Activated T-helper 1 cell treated with Interleukin-2 at 50 U/mL for 16 hours (primary cell): ENCODE measurements around the gene GPSM1.

Experiments
- DNase-seq: peaks from one replicate; pipeline ENCODE4 v3.0.0-alpha.2; 2020; ENCODE audit warnings: low read depth

The GPSM1 gene

DNA sequence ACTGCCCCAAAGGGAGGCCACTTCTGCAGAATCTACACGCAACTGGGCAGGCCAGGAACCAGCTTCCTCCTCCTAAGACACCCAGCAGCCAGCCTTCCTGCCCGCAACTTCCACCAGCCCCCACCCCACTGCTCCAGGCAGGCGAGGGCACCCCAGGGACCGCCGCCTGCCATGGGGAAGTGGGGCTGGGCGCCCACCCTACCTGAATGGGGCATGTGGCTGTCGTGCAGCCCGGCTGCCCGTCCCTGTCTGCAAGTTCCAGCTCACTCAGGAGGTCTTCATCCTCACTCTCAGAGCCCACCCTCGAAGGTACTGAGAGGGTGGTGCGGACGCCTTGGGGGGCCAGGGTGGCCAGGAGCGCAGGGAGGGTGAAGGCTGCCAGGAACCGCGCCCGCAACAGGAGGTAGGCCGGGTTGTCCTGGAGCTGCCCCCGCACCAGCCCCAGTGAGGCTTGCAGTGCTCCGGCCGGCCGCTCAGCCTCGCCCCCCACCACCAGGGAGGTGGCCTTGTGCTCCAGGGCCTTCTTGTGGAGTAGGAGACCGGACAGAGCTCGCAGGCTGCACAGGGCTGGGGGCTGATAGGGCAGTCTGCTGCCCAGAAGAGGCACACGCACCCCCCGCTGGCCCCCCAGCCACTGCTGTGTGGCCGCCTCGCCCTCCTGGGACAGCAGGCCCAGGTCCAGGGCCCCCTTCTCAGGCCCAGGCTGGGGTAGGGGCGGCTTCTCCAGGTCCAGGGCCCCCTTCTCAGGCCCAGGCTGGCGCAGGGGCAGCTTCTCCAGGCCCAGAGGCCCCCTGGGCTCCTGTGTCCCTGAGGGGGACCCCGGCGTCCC, 50.2 kb downstream of the GPSM1 start:
- DNase-seq, result no peak

GRCh38 chr9:136378170-136379002, 51.0 kb downstream of the GPSM1 start:
- DNase-seq, result no peak

DNA sequence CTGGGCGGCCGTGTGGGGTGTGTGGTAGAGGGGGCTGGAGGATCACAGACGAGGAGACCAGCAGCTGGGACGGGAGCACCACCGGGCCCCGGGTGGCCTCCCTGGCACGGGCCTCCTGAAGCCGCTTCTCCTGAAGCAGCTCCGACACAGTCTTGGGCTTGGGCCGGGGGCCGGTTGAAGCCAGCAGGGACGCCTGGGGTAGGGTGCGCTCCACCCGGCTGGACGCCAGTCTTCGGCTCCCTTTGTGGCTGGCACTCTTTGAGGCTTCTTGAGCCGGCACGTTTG, 51.6 kb downstream of the GPSM1 start:
- no peak for DNase-seq

DNA sequence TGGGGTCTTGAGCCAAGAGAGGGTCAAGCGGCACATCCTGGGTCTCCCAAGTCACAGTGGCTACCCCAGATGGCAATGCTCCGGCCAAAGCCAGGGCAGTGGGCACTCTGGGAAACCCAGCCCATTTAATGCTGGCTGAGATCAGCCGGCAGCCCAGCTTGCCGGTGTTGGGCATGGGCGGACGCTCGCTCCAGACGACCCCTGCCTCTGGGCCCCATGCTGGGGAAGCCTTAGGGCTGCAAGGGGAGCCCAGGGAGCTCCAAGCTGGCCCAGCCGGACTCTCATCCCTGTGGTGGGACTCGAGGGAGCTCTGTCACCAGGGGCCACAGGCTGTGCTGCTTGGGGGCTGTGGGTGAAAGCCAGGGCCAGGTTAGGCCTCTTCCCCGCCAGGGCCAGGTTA, 52.1 kb downstream of the GPSM1 start:
- no peak for DNase-seq

- DNase-seq, result no peak
Measured at GRCh38 chr9:136379891-136380290, 52.6 kb downstream of the GPSM1 start.

- DNase-seq, result no peak
Measured at GRCh38 chr9:136380381-136380780, 53.0 kb downstream of the GPSM1 start.

- no peak for DNase-seq
Measured at GRCh38 chr9:136381311-136381710, 54.0 kb downstream of the GPSM1 start.

GRCh38 chr9:136381966-136382513, 54.7 kb downstream of the GPSM1 start:
- DNase-seq, result no peak

- DNase-seq, result no peak
Measured at GRCh38 chr9:136383436-136383835, 56.1 kb downstream of the GPSM1 start.

- DNase-seq, result no peak
Measured at GRCh38 chr9:136385015-136385414, 57.7 kb downstream of the GPSM1 start.

DNA sequence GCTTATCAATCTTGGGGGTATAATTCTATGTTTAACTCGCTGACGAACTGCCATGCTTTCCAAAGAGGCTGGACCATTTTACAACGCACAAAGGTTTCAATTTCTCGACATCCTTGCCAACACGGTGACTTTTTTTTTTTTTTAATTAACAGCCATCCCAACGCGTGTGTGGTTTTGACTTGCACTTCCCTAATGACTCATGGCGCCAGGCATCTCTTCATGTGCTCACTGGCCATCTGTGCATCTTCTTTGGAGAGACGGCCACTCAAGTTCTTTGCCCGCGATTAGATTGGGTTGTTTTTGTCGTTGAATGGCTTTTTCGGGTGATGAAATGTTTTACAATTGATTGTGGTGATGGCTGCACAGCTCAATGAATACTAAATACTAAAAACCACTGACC, 58.7 kb downstream of the GPSM1 start:
- DNase-seq, result no peak

DNA sequence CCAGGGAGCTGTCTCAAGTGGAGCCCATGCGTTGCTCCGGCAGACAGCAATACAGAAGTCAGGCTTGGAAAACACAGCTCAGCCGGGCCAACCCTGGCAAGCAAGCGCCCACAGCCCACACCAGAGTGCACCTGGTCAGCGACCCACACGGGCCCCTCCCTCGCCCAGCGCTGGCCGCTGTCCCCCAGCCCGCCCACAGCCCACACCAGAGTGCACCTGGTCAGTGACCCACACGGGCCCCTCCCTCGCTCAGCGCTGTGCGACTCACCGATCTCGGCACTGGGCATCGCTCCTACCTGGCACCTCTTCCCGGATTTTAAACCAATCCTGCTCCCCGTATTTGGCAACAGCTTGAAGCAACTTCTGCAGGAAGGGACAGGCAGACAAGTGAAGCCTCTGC, 59.9 kb downstream of the GPSM1 start:
- DNase-seq, result no peak

DNA sequence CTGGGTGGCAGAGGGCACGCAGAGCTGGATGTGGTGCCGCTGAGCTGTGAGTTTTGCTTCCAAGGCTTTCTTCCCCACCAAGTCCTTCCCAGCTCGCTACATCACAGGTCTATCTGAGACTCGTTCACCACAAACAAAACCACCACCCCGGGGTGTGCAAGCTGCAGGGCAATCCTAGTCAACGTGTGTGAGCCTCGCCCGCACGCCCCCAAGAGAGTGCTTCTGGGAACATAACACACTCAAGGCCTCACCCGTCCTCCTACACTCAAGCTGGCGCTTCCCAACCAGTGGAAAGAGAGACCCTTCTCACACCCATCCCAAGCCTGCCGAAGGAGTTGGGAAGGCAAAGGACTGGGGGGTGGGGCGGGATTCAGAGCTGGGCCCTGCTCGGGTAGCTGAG, 62.1 kb downstream of the GPSM1 start:
- DNase-seq, result no peak

GRCh38 chr9:136391737-136392537, 64.6 kb downstream of the GPSM1 start:
- no peak for DNase-seq

DNA sequence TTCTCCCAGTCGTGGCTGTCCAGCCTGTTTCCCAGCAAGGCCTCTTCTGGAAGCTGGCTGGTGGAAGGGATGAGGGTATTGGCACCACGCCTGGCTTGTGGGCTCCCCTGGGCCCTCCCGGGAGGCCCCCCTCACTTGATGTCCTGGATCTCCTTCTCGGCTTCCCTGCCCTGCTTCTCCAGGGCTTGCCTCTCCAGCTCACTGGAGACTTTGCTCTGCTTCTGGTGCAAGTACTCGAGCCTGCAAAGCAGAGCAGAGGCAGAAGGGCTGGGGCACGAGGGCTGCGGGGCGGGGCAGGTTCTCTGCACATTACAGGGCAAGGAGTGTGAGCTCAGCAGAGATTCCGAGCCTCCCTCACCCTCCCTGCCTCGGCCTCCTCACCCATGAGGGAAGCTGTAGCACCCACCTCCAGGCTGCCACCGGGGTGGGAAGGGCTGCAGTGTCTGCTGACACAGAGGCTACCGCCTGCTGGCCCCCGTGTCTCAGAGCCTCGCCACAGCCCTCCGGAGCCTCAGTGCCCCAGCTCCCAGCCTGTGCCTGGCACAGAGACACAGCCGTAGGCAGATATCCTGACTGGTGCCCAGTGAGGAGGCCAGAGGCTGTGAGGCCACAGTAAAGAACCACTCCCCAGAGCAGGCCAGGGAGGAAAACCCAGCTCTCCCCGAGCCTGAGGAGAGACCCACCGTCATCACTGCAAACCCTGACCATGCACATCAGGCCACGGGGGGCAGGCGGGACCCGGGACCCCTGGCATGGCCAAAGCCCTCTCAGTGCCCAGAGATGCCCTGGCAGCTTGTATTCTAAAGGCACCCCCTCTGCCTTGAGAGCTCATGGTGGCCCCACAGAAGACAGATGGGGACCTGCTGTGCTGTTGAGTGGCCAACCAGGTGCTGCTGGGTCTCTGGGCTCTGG, 65.5 kb downstream of the GPSM1 start:
- no peak for DNase-seq

- no peak for DNase-seq
Measured at GRCh38 chr9:136393531-136393930, 66.2 kb downstream of the GPSM1 start.

DNA sequence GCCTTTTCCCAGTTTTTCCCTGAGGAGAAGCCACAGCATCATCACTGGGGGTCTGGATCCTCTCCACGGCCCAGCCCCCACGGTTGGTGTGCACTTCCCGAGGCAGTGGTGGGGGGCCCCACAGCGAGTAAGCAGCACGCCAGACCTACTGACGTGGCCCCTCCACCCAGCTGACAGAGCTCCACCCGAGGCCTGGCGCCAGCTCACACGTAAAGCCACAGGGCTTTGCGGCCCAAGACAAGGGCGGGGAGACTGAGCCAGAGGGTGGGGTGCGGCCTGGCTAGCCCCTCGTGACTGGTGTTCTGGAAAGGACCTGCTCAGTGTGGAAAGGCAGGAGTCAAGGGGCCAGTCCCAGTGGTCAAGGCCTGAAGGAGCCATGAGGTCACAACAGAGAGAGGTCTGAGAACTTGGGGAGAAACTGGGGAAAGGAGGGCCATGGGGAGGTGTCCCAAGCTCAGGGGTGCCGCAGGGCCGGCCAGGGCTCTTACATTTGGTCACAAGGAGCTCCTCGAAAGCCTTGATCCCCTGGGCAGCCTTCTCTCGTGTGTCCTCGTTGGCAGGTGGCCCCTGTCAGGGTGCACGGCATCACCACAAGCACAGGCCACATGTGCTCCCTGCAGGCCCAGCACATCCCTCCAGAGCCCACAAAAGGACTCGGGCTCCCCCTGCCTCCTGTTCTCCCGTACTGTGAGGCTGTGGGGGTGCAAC, 67.1 kb downstream of the GPSM1 start:
- no peak for DNase-seq

DNA sequence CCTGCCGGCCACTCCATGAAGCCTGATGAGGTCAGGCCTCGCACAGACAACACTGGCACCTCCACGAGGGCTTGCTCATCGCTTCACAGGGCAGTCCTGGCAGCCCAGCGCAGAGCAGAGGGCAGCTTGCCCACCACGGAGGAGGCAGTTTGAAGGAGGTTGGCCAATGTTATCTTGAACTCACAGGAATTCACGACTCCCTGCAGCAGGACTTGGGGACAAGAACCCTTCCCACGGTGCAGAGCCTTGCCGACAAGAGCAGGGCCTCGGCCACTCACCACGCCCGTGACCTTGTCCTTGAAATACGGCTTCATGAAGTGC, 67.6 kb downstream of the GPSM1 start:
- no peak for DNase-seq

- no peak for DNase-seq
Measured at GRCh38 chr9:136395345-136396218, 68.2 kb downstream of the GPSM1 start.

DNA sequence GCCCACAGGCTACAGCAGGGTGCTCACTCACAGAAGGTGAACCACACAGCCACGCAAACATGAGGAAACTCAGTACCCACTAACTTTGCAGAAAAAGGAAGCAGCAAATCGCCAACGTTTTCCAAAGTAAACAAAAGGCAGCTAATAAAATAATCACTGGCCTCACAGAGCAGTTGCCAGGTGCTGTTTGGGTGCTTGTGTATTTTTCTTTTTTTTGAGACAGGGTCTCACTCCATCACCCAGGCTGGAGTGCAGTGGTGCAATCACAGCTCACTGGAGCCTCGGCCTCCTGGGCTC, 68.8 kb downstream of the GPSM1 start:
- DNase-seq, result no peak
